T-helper 17 cell (primary cell): ENCODE results near the gene ACP4. TPM values are rescaled to one million over a fixed set of nuclear protein-coding genes. Genes with fewer than 3 reads are reported as not detected.

Experiments used
- ATAC-seq: fragments of 150-1000 bp; cut with Tn5 transposase; 2 replicates; pipeline ENCODE4 v1.10.0; 2021; ENCODE audit warnings: mild to moderate bottlenecking, moderate library complexity
- DNase-seq, 3 donors: peaks; one replicate each; pipeline versions ENCODE4 v3.0.0 to v3.0.0-alpha.2; 2020 to 2021
- H3K9me3 ChIP-seq: one replicate; pipeline ENCODE4 v1.7.0; 2013; ENCODE audit warnings: low read length, mild to moderate bottlenecking; ENCODE audit not compliant: control insufficient read depth, poor library complexity, severe bottlenecking
- H3K27ac Mint-ChIP-seq: one replicate; pipeline ENCODE4 v1.8.0; 2022; ENCODE audit warnings: mild to moderate bottlenecking, moderate library complexity, mixed read lengths
- H3K27me3 Mint-ChIP-seq: one replicate; pipeline ENCODE4 v1.8.0; 2022; ENCODE audit warnings: mixed read lengths
- H3K36me3 Mint-ChIP-seq: one replicate; pipeline ENCODE4 v1.8.0; 2022; ENCODE audit warnings: low read depth, mixed read lengths
- H3K4me1 Mint-ChIP-seq: one replicate; pipeline ENCODE4 v1.8.0; 2022; ENCODE audit warnings: mild to moderate bottlenecking, mixed read lengths
- H3K4me3 Mint-ChIP-seq: one replicate; pipeline ENCODE4 v1.8.0; 2022; ENCODE audit warnings: mild to moderate bottlenecking, moderate library complexity, mixed read lengths
- total RNA-seq, 4 donors: library from RNA in 2 of 4; stranded (reverse) in 2 of 4; gene quantifications; one replicate each; pipeline ENCODE4 v1.2.3 and lab custom pipeline; 2022 to 2026

Gene ACP4
- total RNA-seq, 2 donors from 2014 or later: not detected

GRCh38 chr19:50795664-50796073 is 5.5 kb downstream of the ACP4 start:
- peaks cover 6% of the 10 kb centered on the region for H3K4me1 Mint-ChIP-seq
- ATAC-seq (no peak), DNase-seq (no peak)
- no peaks in the 10 kb centered on the region for H3K36me3 Mint-ChIP-seq
- peak overlapping the region; percentile 19 for H3K4me3 Mint-ChIP-seq
- H3K9me3 ChIP-seq: no peaks in the 10 kb centered on the region
- no peaks in the 10 kb centered on the region for H3K27me3 Mint-ChIP-seq
- H3K27ac Mint-ChIP-seq: no peak overlapping the region

- DNase-seq: no peak
- H3K27me3 Mint-ChIP-seq: no peaks in the 10 kb centered on the region
- no peak overlapping the region for H3K27ac Mint-ChIP-seq
- no peaks in the 10 kb centered on the region for H3K36me3 Mint-ChIP-seq
- no peak overlapping the region for H3K4me3 Mint-ChIP-seq
- no peaks in the 10 kb centered on the region for H3K9me3 ChIP-seq
- peaks cover 10% of the 10 kb centered on the region for H3K4me1 Mint-ChIP-seq
- peak; percentile 16 for ATAC-seq
Observed at GRCh38 chr19:50796128-50796633, 6.0 kb downstream of the ACP4 start.

- no peaks in the 10 kb centered on the region for H3K9me3 ChIP-seq
- no peaks in the 10 kb centered on the region for H3K36me3 Mint-ChIP-seq
- no peak overlapping the region for H3K4me3 Mint-ChIP-seq
- ATAC-seq: no peak
- peaks cover 11% of the 10 kb centered on the region for H3K4me1 Mint-ChIP-seq
- no peak overlapping the region for H3K27ac Mint-ChIP-seq
- no peak for DNase-seq
- H3K27me3 Mint-ChIP-seq: no peaks in the 10 kb centered on the region
Observed at GRCh38 chr19:50796634-50797428, 6.6 kb downstream of the ACP4 start.

- Mint-ChIP-seq H3K27ac (no peak overlapping the region), H3K27me3 (no peaks in the 10 kb centered on the region), H3K4me1 (peaks cover 15% of the 10 kb centered on the region), H3K36me3 (no peaks in the 10 kb centered on the region), H3K4me3 (no peak overlapping the region)
- no peaks in the 10 kb centered on the region for H3K9me3 ChIP-seq
- DNase-seq (no peak), ATAC-seq (no peak)
Observed at GRCh38 chr19:50797429-50797780, 7.2 kb downstream of the ACP4 start.

- H3K27me3 Mint-ChIP-seq: no peaks in the 10 kb centered on the region
- H3K4me3 Mint-ChIP-seq: no peak overlapping the region
- peaks cover 20% of the 10 kb centered on the region for H3K4me1 Mint-ChIP-seq
- no peak overlapping the region for H3K27ac Mint-ChIP-seq
- H3K9me3 ChIP-seq: no peaks in the 10 kb centered on the region
- no peaks in the 10 kb centered on the region for H3K36me3 Mint-ChIP-seq
- DNase-seq (no peak), ATAC-seq (no peak)
Observed at GRCh38 chr19:50797781-50798658, 7.8 kb downstream of the ACP4 start.

GRCh38 chr19:50798659-50799546 is 8.7 kb downstream of the ACP4 start:
- Mint-ChIP-seq H3K27me3 (no peaks in the 10 kb centered on the region), H3K4me3 (no peak overlapping the region), H3K36me3 (no peaks in the 10 kb centered on the region), H3K4me1 (peaks cover 27% of the 10 kb centered on the region), H3K27ac (no peak overlapping the region)
- H3K9me3 ChIP-seq: no peaks in the 10 kb centered on the region
- ATAC-seq (no peak), DNase-seq (no peak)

- peaks cover 27% of the 10 kb centered on the region for H3K4me1 Mint-ChIP-seq
- H3K36me3 Mint-ChIP-seq: peaks cover 2% of the 10 kb centered on the region
- H3K27ac Mint-ChIP-seq: no peak overlapping the region
- no peaks in the 10 kb centered on the region for H3K9me3 ChIP-seq
- DNase-seq: no peak
- ATAC-seq: no peak
- no peaks in the 10 kb centered on the region for H3K27me3 Mint-ChIP-seq
- H3K4me3 Mint-ChIP-seq: no peak overlapping the region
Observed at GRCh38 chr19:50799547-50799851, 9.3 kb downstream of the ACP4 start.

- DNase-seq (no peak), ATAC-seq (no peak)
- no peaks in the 10 kb centered on the region for H3K9me3 ChIP-seq
- peaks cover 2% of the 10 kb centered on the region for H3K36me3 Mint-ChIP-seq
- H3K4me1 Mint-ChIP-seq: peaks cover 35% of the 10 kb centered on the region
- no peak overlapping the region for H3K4me3 Mint-ChIP-seq
- H3K27ac Mint-ChIP-seq: peak overlapping the region; percentile 45
- no peaks in the 10 kb centered on the region for H3K27me3 Mint-ChIP-seq
Observed at GRCh38 chr19:50801107-50801506, 10.9 kb downstream of the ACP4 start.

- peak overlapping the region; percentile 100 for H3K4me3 Mint-ChIP-seq
- ATAC-seq (peak; percentile 4), DNase-seq (peak in 2 of 3 donors; percentile 18 to 22)
- no peaks in the 10 kb centered on the region for H3K9me3 ChIP-seq
- no peaks in the 10 kb centered on the region for H3K27me3 Mint-ChIP-seq
- H3K27ac Mint-ChIP-seq: peak overlapping the region; percentile 100
- peaks cover 37% of the 10 kb centered on the region for H3K4me1 Mint-ChIP-seq
- H3K36me3 Mint-ChIP-seq: peaks cover 2% of the 10 kb centered on the region
Observed at GRCh38 chr19:50803633-50804419, 13.6 kb downstream of the ACP4 start.

- Mint-ChIP-seq H3K36me3 (peaks cover 2% of the 10 kb centered on the region), H3K4me1 (peaks cover 37% of the 10 kb centered on the region), H3K27ac (peak overlapping the region; percentile 100), H3K27me3 (no peaks in the 10 kb centered on the region), H3K4me3 (peak overlapping the region; percentile 100)
- ATAC-seq (peak; percentile 97), DNase-seq (peak; percentile 90 to 95 (median 93))
- no peaks in the 10 kb centered on the region for H3K9me3 ChIP-seq
Observed at GRCh38 chr19:50804420-50805272, 14.4 kb downstream of the ACP4 start.

- ATAC-seq: no peak
- H3K9me3 ChIP-seq: no peaks in the 10 kb centered on the region
- no peak for DNase-seq
- no peak overlapping the region for H3K4me3 Mint-ChIP-seq
- peaks cover 13% of the 10 kb centered on the region for H3K4me1 Mint-ChIP-seq
- H3K36me3 Mint-ChIP-seq: peaks cover 6% of the 10 kb centered on the region
- H3K27ac Mint-ChIP-seq: no peak overlapping the region
- H3K27me3 Mint-ChIP-seq: peaks cover 7% of the 10 kb centered on the region
Observed at GRCh38 chr19:50808856-50809255, 18.6 kb downstream of the ACP4 start.
